ENCODE data around the gene CAB39L. TPM values are rescaled to one million over a fixed set of nuclear protein-coding genes. Genes with fewer than 3 reads are reported as not detected.

The CAB39L gene
- total RNA-seq, 2 experiments from 2014 or later = 9.6 to 28.6 TPM

GRCh38 chr13:49341517-49341916 lies 102.3 kb downstream of the CAB39L start:
- Histone ChIP-seq H3K4me2 (ENCODE audit: low read length) (no peak overlapping the region), H2AFZ (ENCODE audit: low read length) (no peak overlapping the region), H3K36me3 (ENCODE audit: insufficient read depth, low read length) (peaks cover 57% of the 10 kb centered on the region), H3K9me3 (ENCODE audit: low read length) (no peaks in the 10 kb centered on the region), H3K4me3 (ENCODE audit: low read depth, low read length, poor library complexity, severe bottlenecking) (no peak overlapping the region), H3K27ac (ENCODE audit: low read depth, low read length, poor library complexity, severe bottlenecking) (no peak overlapping the region), H3K9me2 (ENCODE audit: insufficient read depth, low read length) (no peaks in the 10 kb centered on the region), H3K79me2 (ENCODE audit: insufficient read depth, low read depth, low read length) (no peaks in the 10 kb centered on the region), H3K4me1 (ENCODE audit: insufficient read depth, low read length, poor library complexity, severe bottlenecking) (no peaks in the 10 kb centered on the region), H4K20me1 (ENCODE audit: insufficient read depth, low read length) (no peaks in the 10 kb centered on the region)
- ChIA-PET POLR2A (no interaction called here), CTCF (ENCODE audit: unreplicated experiment) (no interaction called here)
- intact Hi-C loops (cut with micrococcal nuclease; ENCODE audit: unreplicated experiment) = no loop called here
- no peak for DNase-seq (ENCODE audit: low spot score)
- TF ChIP-seq CTCF (conservative IDR thresholded peaks at IDR 0.05; ENCODE audit: low read length) (no peak), EZH2phosphoT487 (IDR thresholded peaks at IDR 0.05; ENCODE audit: borderline replicate concordance, low read depth, low read length) (no peak)
- BruUV-seq (replicated peaks) = no TSS peak

GRCh38 chr13:49340161-49340560 lies 103.7 kb downstream of the CAB39L start:
- Histone ChIP-seq H3K79me2 (ENCODE audit: insufficient read depth, low read depth, low read length) (no peaks in the 10 kb centered on the region), H2AFZ (ENCODE audit: low read length) (no peak overlapping the region), H3K4me3 (ENCODE audit: low read depth, low read length, poor library complexity, severe bottlenecking) (no peak overlapping the region), H3K9me3 (ENCODE audit: low read length) (no peaks in the 10 kb centered on the region), H3K4me1 (ENCODE audit: insufficient read depth, low read length, poor library complexity, severe bottlenecking) (no peaks in the 10 kb centered on the region), H3K9me2 (ENCODE audit: insufficient read depth, low read length) (no peaks in the 10 kb centered on the region), H3K27ac (ENCODE audit: low read depth, low read length, poor library complexity, severe bottlenecking) (no peak overlapping the region), H3K4me2 (ENCODE audit: low read length) (no peak overlapping the region), H4K20me1 (ENCODE audit: insufficient read depth, low read length) (no peaks in the 10 kb centered on the region), H3K36me3 (ENCODE audit: insufficient read depth, low read length) (peaks cover 63% of the 10 kb centered on the region)
- intact Hi-C loops (cut with micrococcal nuclease; ENCODE audit: unreplicated experiment) = no loop called here
- POLR2A ChIA-PET = interaction anchor here (0.5 to 0.6 kb wide), 3 partner anchors 15 to 233 kb away, joined by 3 read pairs; no protein-coding TSS in a partner anchor
- DNase-seq (ENCODE audit: low spot score) = no peak
- BruUV-seq (replicated peaks) = no TSS peak
- TF ChIP-seq CTCF (conservative IDR thresholded peaks at IDR 0.05; ENCODE audit: low read length) (no peak), EZH2phosphoT487 (IDR thresholded peaks at IDR 0.05; ENCODE audit: borderline replicate concordance, low read depth, low read length) (no peak)
- CTCF ChIA-PET (ENCODE audit: unreplicated experiment) = no interaction called here

GRCh38 chr13:49336655-49337054 lies 107.2 kb downstream of the CAB39L start:
- Histone ChIP-seq H4K20me1 (ENCODE audit: insufficient read depth, low read length) (no peaks in the 10 kb centered on the region), H3K9me3 (ENCODE audit: low read length) (no peaks in the 10 kb centered on the region), H3K27ac (ENCODE audit: low read depth, low read length, poor library complexity, severe bottlenecking) (no peak overlapping the region), H3K36me3 (ENCODE audit: insufficient read depth, low read length) (peaks cover 48% of the 10 kb centered on the region), H3K4me1 (ENCODE audit: insufficient read depth, low read length, poor library complexity, severe bottlenecking) (no peaks in the 10 kb centered on the region), H3K9me2 (ENCODE audit: insufficient read depth, low read length) (no peaks in the 10 kb centered on the region), H3K4me3 (ENCODE audit: low read depth, low read length, poor library complexity, severe bottlenecking) (no peak overlapping the region), H3K79me2 (ENCODE audit: insufficient read depth, low read depth, low read length) (no peaks in the 10 kb centered on the region), H3K4me2 (ENCODE audit: low read length) (no peak overlapping the region), H2AFZ (ENCODE audit: low read length) (no peak overlapping the region)
- CTCF ChIA-PET (ENCODE audit: unreplicated experiment) = no interaction called here
- TF ChIP-seq EZH2phosphoT487 (IDR thresholded peaks at IDR 0.05; ENCODE audit: borderline replicate concordance, low read depth, low read length) (no peak), CTCF (conservative IDR thresholded peaks at IDR 0.05; ENCODE audit: low read length) (no peak)
- intact Hi-C loops (cut with micrococcal nuclease; ENCODE audit: unreplicated experiment) = no loop called here
- POLR2A ChIA-PET = interaction anchor here (0.6 to 1.2 kb wide), 4 partner anchors 16 to 25 kb away, joined by 3 to 4 read pairs (median 3); no protein-coding TSS in a partner anchor
- DNase-seq (ENCODE audit: low spot score) = no peak
- no TSS peak for BruUV-seq (replicated peaks)
